A549 (cell line): ENCODE results near the gene RBM17. TPM values are rescaled to one million over a fixed set of nuclear protein-coding genes. Genes with fewer than 3 reads are reported as not detected.

Experiments used
- ATAC-seq, 2 experiments: fragments of 200-7000 bp in 1 of 2; fragments of >200 bp in 1 of 2; cut with Nextera tagmentation in 1 of 2; cut with Tn5 transposase in 1 of 2; 3 replicates each; pipeline versions ENCODE4 v1.8.0 to v1.9.1; 2018 to 2020; ENCODE audit warnings: mild to moderate bottlenecking in 1 of 2, moderate library complexity in 1 of 2
- CTCF ChIA-PET: fragments of 300-600 bp; sonication (Branson Sonifier 250); formaldehyde crosslinking; extraction: SDS; loops from one replicate; lab custom pipeline; 2021; ENCODE audit warnings: antibody characterized with exemption, inconsistent platforms; lab: Yijun Ruan, JAX
- POLR2A ChIA-PET: fragments of 350-600 bp; formaldehyde crosslinking; extraction: SDS; loops from one replicate; lab custom pipeline; 2021; ENCODE audit warnings: antibody characterized with exemption, inconsistent platforms; lab: Yijun Ruan, JAX
- DNase-seq, 2 experiments: peaks; one replicate each; pipeline versions ENCODE4 v3.0.0 to v3.0.0-alpha.2; 2011 to 2016; ENCODE audit warnings: low read depth in 1 of 2, low spot score in 1 of 2
- FAIRE-seq: peaks from 2 replicates; lab custom pipeline; 2011; peaks lifted over from hg19 to GRCh38; lab: Jason Lieb, UNC
- H3K27ac ChIP-seq, 2 experiments: fragments of >200 bp; sonication (Bioruptor Twin); formaldehyde crosslinking; 3 replicates each; pipeline ENCODE4 v1.5.1; 2016 to 2017
- H3K4me1 ChIP-seq: fragments of >200 bp; sonication (Bioruptor Twin); formaldehyde crosslinking; 3 replicates; pipeline ENCODE4 v1.6.1; 2016
- H3K4me2 ChIP-seq: fragments of >200 bp; sonication (Bioruptor Twin); formaldehyde crosslinking; 3 replicates; pipeline ENCODE4 v1.6.1; 2016
- H3K4me3 ChIP-seq: fragments of >200 bp; sonication (Bioruptor Twin); formaldehyde crosslinking; 3 replicates; pipeline ENCODE4 v1.5.1; 2016
- H3K9me3 ChIP-seq: fragments of >200 bp; sonication (Bioruptor Twin); formaldehyde crosslinking; 3 replicates; pipeline ENCODE4 v1.6.1; 2016
- BCL3 ChIP-seq: fragments of >200 bp; sonication (Bioruptor Twin); formaldehyde crosslinking; IDR thresholded peaks from 3 replicates; pipeline ENCODE4 v1.6.1; 2016
- BHLHE40 ChIP-seq: IDR thresholded peaks from 2 replicates; pipeline ENCODE4 v1.6.1; 2012; ENCODE audit warnings: low read depth, low read length, inconsistent platforms
- CEBPB ChIP-seq, 2 experiments: fragments of >200 bp in 1 of 2; sonication (Bioruptor Twin) in 1 of 2; formaldehyde crosslinking in 1 of 2; IDR thresholded peaks; 2 replicates each; pipeline ENCODE4 v1.6.1; 2012 to 2016
- CTCF ChIP-seq: fragments of >200 bp; sonication (Bioruptor Twin); formaldehyde crosslinking; IDR thresholded peaks from 3 replicates; pipeline ENCODE4 v1.5.1; 2016
- E2F6 ChIP-seq: IDR thresholded peaks from 2 replicates; pipeline ENCODE4 v1.6.1; 2012; ENCODE audit warnings: low read depth, borderline replicate concordance
- EHF ChIP-seq: fragments of 250-450 bp; sonication (Bioruptor Pico); IDR thresholded peaks from 2 replicates; pipeline ENCODE4 v1.5.0; 2020; ENCODE audit warnings: mild to moderate bottlenecking
- EHMT2 ChIP-seq: fragments of 200-600 bp; sonication (generic); IDR thresholded peaks from 2 replicates; pipeline ENCODE4 v1.6.1; 2016; ENCODE audit warnings: antibody characterized with exemption, low read depth, mild to moderate bottlenecking, moderate library complexity
- ESRRA ChIP-seq: fragments of 150-350 bp; IDR thresholded peaks from 2 replicates; pipeline ENCODE4 v1.6.1; 2014; ENCODE audit warnings: mild to moderate bottlenecking, low read length, borderline replicate concordance
- FOSL2 ChIP-seq, 2 experiments: fragments of 450-650 bp in 1 of 2; fragments of >200 bp in 1 of 2; sonication (Bioruptor Twin) in 1 of 2; formaldehyde crosslinking; IDR thresholded peaks; 2 replicates each; pipeline versions ENCODE4 v1.5.0 to v1.6.1; 2016 to 2020; ENCODE audit warnings: mild to moderate bottlenecking in 1 of 2, moderate library complexity in 1 of 2
- FOXS1 ChIP-seq: fragments of 250-450 bp; sonication (Bioruptor Pico); IDR thresholded peaks from 2 replicates; pipeline ENCODE4 v1.5.0; 2020; ENCODE audit warnings: mild to moderate bottlenecking, moderate library complexity
- GATA3 ChIP-seq: IDR thresholded peaks from 2 replicates; pipeline ENCODE4 v1.6.1; 2012; ENCODE audit warnings: borderline replicate concordance
- JUN ChIP-seq, 2 experiments: fragments of >200 bp; sonication (Bioruptor Twin); formaldehyde crosslinking; IDR thresholded peaks; 2 replicates in 1 of 2; 3 replicates in 1 of 2; pipeline ENCODE4 v1.6.1; 2016 to 2017
- MAFK ChIP-seq: fragments of 450-650 bp; IDR thresholded peaks from 2 replicates; pipeline ENCODE4 v1.6.1; 2014; ENCODE audit not compliant: partially characterized antibody
- MAX ChIP-seq: IDR thresholded peaks from 2 replicates; pipeline ENCODE4 v1.6.1; 2012
- MAZ ChIP-seq: fragments of 150-350 bp; IDR thresholded peaks from 2 replicates; pipeline ENCODE4 v1.6.1; 2014; ENCODE audit warnings: antibody characterized with exemption, low read depth, low read length, borderline replicate concordance
- MYC ChIP-seq: IDR thresholded peaks from 2 replicates; pipeline ENCODE4 v1.6.1; 2012; ENCODE audit warnings: mild to moderate bottlenecking, inconsistent platforms, low read length, improper control_type of control experiment, borderline replicate concordance
- NFE2L2 ChIP-seq: fragments of 150-350 bp; conservative IDR thresholded peaks from 2 replicates; pipeline ENCODE4 v1.6.1; 2014; ENCODE audit warnings: low read length
- NR3C1 ChIP-seq: fragments of >200 bp; sonication (Bioruptor Twin); formaldehyde crosslinking; IDR thresholded peaks from 3 replicates; pipeline ENCODE4 v1.6.1; 2017
- POLR2AphosphoS2 ChIP-seq: conservative IDR thresholded peaks from 2 replicates; pipeline ENCODE4 v1.6.1; 2012; ENCODE audit warnings: low read length, improper control_type of control experiment, inconsistent platforms
- RAD21 ChIP-seq, 2 experiments: fragments of >200 bp in 1 of 2; sonication (Bioruptor Twin) in 1 of 2; formaldehyde crosslinking in 1 of 2; IDR thresholded peaks in 1 of 2; conservative IDR thresholded peaks in 1 of 2; 2 replicates in 1 of 2; 3 replicates in 1 of 2; pipeline ENCODE4 v1.6.1; 2012 to 2018; ENCODE audit warnings: inconsistent platforms in 1 of 2
- RARB ChIP-seq: fragments of 250-450 bp; sonication (Bioruptor Pico); IDR thresholded peaks from 2 replicates; pipeline ENCODE4 v1.8.0; 2021; ENCODE audit warnings: mild to moderate bottlenecking, moderate library complexity
- RCOR1 ChIP-seq: fragments of 150-350 bp; IDR thresholded peaks from 2 replicates; pipeline ENCODE4 v1.6.1; 2014; ENCODE audit warnings: antibody characterized with exemption, low read length, low read depth
- REST ChIP-seq: fragments of 200-600 bp; sonication (generic); IDR thresholded peaks from 2 replicates; pipeline ENCODE4 v1.6.1; 2016; ENCODE audit warnings: antibody characterized with exemption, mild to moderate bottlenecking, moderate library complexity
- RNF2 ChIP-seq: fragments of 200-600 bp; sonication (generic); IDR thresholded peaks from 2 replicates; pipeline ENCODE4 v1.6.1; 2016; ENCODE audit warnings: low read depth, mild to moderate bottlenecking, antibody characterized with exemption, moderate library complexity, borderline replicate concordance
- SMC3 ChIP-seq: fragments of >200 bp; sonication (Bioruptor Twin); formaldehyde crosslinking; IDR thresholded peaks from 3 replicates; pipeline ENCODE4 v1.6.1; 2018; ENCODE audit warnings: inconsistent platforms
- TP53 ChIP-seq: fragments of 250-450 bp; sonication (Bioruptor Pico); IDR thresholded peaks from 2 replicates; pipeline ENCODE4 v1.5.0; 2021; ENCODE audit warnings: mild to moderate bottlenecking, moderate library complexity
- USF2 ChIP-seq: fragments of 450-650 bp; IDR thresholded peaks from 2 replicates; pipeline ENCODE4 v1.6.1; 2014; ENCODE audit warnings: antibody characterized with exemption
- ZC3H11A ChIP-seq: fragments of 450-650 bp; IDR thresholded peaks from 2 replicates; pipeline ENCODE4 v1.6.1; 2014; ENCODE audit warnings: antibody characterized with exemption, mild to moderate bottlenecking
- ZFP36 ChIP-seq: fragments of 450-650 bp; IDR thresholded peaks from 2 replicates; pipeline ENCODE4 v1.6.1; 2014; ENCODE audit warnings: borderline replicate concordance; ENCODE audit not compliant: partially characterized antibody
- WGBS: methylation state at CpG from one replicate; pipeline ENCODE4 v1.1.6; 2017; ENCODE audit errors: missing lambda C conversion rate; 5-methylcytosine and 5-hydroxymethylcytosine counted together
- polyA minus RNA-seq: library from RNA; depleted of rRNA, polyadenylated mRNA; stranded (reverse); fragments of >200 nt; gene quantifications from 2 replicates; pipeline ENCODE4 v1.2.3, GENCODE V29; 2011; rRNA and poly(A)+ RNA removed
- polyA plus RNA-seq, 4 experiments: library from polyadenylated mRNA; depleted of rRNA in 3 of 4; stranded (reverse); fragments of >200 nt; fragmentation: RNase III in 1 of 4; extraction: RNeasy Plus Mini Kit Qiagen cat#74134 plus additional on column Dnase treatment in 1 of 4; gene quantifications; 2 replicates in 3 of 4; 3 replicates in 1 of 4; pipeline ENCODE4 v1.2.3, GENCODE V29; 2011 to 2017

The RBM17 gene
- 68.0 and 75.2 TPM in 2 replicates for polyA plus RNA-seq (2011; rRNA removed)
- 42.8 and 47.4 TPM in 2 replicates for polyA plus RNA-seq (2012; cell fraction: cytosol; rRNA removed)
- 52.2 and 80.4 TPM in 2 replicates for polyA plus RNA-seq (2012; cell fraction: nucleus; rRNA removed)
- polyA plus RNA-seq (2017; fragmentation: RNase III; extraction: RNeasy Plus Mini Kit Qiagen cat#74134 plus additional on column Dnase treatment), result 121 to 131 TPM (median 124 TPM) in 3 replicates
- 20.4 and 25.5 TPM in 2 replicates for polyA minus RNA-seq

- Histone ChIP-seq H3K4me1 (peaks cover 35% of the 10 kb centered on the region), H3K4me3 (peak within 1 kb of the TSS; percentile 94), H3K4me2 (peak within 1 kb of the TSS; percentile 86), H3K27ac (peak within 1 kb of the TSS; percentile 95 to 97), H3K9me3 (no peaks in the 10 kb centered on the region)
- WGBS, result 2% methylated on average over 32 of the region's 77 CpGs
- ChIA-PET POLR2A (no interaction called here), CTCF (interaction anchor here (1.0 to 3.5 kb wide), 3 partner anchors 123 to 313 kb away, joined by 3 to 17 read pairs (median 4); no protein-coding TSS in a partner anchor)
- DNase-seq (peak; percentile 72 to 97), ATAC-seq (peak; percentile 85 to 88), FAIRE-seq (no peak)
- TF ChIP-seq E2F6, result no peak
- no peak for TF ChIP-seq EHF (CRISPR knock-in tag)
- no peak for TF ChIP-seq USF2
- TF ChIP-seq MAFK, result no peak
- TF ChIP-seq RNF2, result no peak
- TF ChIP-seq MAX, result peak; percentile 80
- no peak for TF ChIP-seq FOXS1 (CRISPR knock-in tag)
- TF ChIP-seq GATA3, result no peak
- TF ChIP-seq RCOR1, result no peak
- no peak for TF ChIP-seq ZC3H11A
- peak; percentile 34; the same call in 1 of the 2 replicates for TF ChIP-seq MYC
- 0 out of 2 replicates have a peak, but pooled peaks have one; percentile 64 for TF ChIP-seq ESRRA
- TF ChIP-seq MAZ, result 0 out of 2 replicates have a peak, but pooled peaks have one; percentile 44
- TF ChIP-seq NFE2L2, result no peak
- TF ChIP-seq RARB (CRISPR knock-in tag), result no peak
- TF ChIP-seq BHLHE40, result no peak
- peak in 1 of 2 experiments; percentile 86; a peak in 3 of 5 replicates for TF ChIP-seq JUN (IDR thresholded peaks at IDR 0.05)
- TF ChIP-seq REST, result no peak
- no peak for TF ChIP-seq NR3C1
- peak; percentile 64 to 74 for TF ChIP-seq RAD21 (conservative IDR thresholded peaks at IDR 0.05 in 1 of 2, IDR thresholded peaks at IDR 0.05 in 1 of 2)
- peak; percentile 81 for TF ChIP-seq SMC3
- peak; percentile 87 for TF ChIP-seq BCL3
- TF ChIP-seq CEBPB (IDR thresholded peaks at IDR 0.05), result peak in 1 of 2 experiments; percentile 40; a peak in 1 of 4 replicates
- no peak for TF ChIP-seq TP53 (CRISPR knock-in tag)
- TF ChIP-seq POLR2AphosphoS2, result no peak
- TF ChIP-seq FOSL2 (IDR thresholded peaks at IDR 0.05), result no peak
- peak; percentile 33; the same call in 1 of the 2 replicates for TF ChIP-seq FOSL2 (CRISPR knock-in tag; IDR thresholded peaks at IDR 0.05)
- TF ChIP-seq ZFP36, result no peak
- TF ChIP-seq EHMT2, result no peak
- peak; percentile 100 for TF ChIP-seq CTCF
Observed at GRCh38 chr10:6088721-6089333, at the start of gene RBM17. RBM17 (plus strand) TSS chr10:6089034; CDS start chr10:6097066, 8,032 bp downstream.
